Measurements from ENCODE around the gene FHOD3.

Gene FHOD3

DNA sequence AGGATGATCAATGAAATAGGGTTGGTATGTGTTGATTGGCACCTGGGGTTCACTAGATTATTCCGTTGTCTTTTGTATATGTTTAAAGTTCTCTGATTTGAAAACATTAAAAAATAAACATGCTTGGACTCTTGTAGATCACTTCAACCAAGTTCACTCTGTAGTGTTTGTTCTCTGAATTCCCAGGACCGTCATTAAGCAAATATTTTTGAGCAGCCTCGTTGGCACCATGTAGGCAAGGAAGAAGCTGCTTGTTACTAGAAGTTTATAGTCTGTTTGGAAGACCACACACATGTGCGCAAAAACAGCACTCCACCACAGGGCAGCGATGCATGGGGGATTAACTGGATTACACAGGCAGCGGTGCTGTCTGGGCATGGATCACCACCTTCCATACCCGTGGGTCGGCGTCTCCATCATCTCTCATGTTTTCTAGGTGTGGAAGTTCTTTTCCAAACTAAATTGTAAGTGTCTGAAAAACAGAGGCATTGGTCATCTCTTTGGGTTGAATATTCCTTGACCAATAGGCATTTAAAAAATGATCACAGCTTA lies 212.2 kb downstream of the FHOD3 start:
- no peak for DNase-seq

DNA sequence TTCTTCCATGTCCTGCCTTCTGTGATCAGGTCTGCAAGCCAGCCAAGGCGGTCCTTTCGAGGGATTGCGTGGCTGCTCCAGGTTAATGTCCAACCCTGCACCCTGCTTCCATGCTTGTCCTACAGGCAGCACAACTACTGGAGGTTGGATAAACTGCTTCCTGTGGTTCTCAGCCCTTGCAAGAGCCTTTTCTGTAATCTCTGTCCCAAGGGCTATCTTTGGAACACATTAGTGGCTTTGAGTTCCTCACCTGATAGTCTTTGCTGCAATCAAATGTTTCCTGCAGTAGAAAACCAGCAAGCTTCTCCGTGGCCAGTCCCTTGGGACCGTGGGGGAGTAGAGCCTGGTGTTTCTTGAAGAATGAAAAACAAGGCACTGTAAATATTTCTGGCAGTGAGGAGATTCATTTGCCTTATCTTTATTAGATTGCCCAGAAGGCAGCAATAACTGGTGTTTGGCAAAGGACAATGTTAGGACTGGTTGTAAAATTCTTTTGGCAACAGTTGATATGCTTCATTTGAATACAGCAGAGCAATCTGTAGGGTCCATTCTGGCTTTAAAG lies 214.4 kb downstream of the FHOD3 start:
- DNase-seq = no peak

GRCh38 chr18:36513556-36513955 lies 216.0 kb downstream of the FHOD3 start:
- DNase-seq = no peak

DNA sequence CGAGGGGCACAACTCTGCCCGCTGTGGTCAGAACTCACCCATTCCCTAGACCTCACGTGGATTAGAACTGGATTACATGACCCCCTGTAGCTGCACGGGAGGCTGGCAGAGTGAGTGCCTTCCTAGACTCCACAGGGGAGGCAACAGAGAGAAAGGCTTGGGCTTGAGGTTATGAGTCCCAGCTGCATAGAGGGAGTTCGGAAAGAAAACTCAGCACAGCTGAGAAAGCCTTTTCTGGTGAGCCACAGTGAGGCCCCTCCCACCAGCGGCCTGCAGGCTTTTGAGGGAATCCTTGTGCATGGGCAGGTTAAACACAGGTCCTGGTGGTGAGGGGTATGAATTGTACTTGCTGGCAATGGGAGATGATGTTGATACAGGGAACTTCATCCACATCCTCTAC lies 217.3 kb downstream of the FHOD3 start:
- DNase-seq = no peak

DNA sequence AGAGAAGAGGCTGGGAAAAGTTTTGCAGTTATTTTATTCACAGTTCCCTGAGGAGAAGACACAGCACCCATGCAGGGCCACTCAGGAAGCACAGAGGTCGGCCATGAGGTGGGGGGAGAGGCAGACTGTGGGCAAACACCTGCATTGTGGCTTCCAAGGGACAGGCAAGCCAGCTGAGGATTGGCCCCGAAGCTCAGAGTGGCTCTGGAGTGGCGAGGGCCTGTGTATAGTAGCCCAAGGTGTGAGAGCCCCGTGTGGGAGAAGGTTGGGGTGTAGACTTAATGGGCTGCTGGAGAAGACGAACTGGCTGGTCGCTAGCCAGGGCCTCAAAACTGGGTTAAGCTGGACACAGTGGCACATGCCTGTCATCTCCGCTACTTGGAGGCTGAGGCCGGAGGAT lies 218.7 kb downstream of the FHOD3 start:
- no peak for DNase-seq

DNA sequence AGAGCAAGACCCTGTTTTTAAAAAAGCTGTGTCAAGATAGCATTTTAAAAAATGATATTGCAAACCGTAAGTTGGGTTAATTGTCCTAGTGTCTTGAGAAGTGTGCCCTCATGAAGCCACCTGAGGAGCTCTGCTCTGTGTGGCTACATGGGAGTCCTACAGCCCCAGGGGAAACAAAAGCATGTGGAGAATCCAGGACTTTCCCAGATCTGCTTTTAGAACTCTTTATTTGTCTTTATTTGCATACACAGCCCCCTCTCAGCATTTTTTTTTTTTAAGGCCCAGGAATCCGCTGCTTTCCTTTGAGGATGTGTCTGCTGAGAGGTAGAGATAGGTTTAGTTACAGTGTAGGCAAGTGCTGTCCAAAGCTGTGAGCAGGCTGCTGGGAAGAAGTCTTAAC lies 219.2 kb downstream of the FHOD3 start:
- DNase-seq = no peak

- DNase-seq = no peak
Measured at GRCh38 chr18:36518839-36519238, 221.3 kb downstream of the FHOD3 start.

- no peak for DNase-seq
Measured at GRCh38 chr18:36519358-36519757, 221.8 kb downstream of the FHOD3 start.

DNA sequence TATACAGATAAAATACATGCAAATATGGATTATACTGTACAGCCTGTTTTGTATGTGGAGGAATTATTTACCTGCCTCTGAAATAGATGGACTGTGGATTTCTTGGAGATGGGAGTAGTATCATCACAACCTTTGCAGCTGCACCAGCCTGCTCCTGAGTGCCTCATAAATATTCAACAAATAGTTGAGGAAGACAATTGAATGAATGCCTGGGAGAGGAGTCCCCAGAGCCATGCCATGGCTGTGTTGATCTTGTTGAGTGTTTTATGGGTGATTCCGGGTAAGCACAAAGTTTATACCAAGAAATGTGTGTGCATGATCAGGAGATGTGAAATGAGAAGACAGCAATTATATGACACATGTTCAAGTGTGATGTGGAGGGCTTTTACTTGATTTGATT lies 225.0 kb downstream of the FHOD3 start:
- no peak for DNase-seq

DNA sequence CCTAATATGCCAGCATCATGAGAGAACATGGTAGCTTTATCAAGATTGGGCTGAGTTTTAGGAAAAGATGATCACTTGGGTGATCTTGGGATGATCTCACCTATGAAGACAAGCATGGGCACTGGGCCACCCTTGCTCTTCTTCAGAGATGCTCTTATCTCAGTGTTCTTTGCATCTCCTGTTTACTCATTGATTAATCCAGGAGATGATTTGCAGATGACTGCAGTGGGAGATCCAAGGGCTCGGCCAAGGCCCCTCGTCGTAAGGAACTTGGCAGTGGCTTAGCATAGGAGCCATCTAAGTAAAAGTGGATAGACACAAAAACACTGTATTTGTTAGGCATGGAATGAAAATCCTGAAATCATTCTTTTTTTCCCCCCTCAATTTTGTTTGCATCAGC lies 228.4 kb downstream of the FHOD3 start:
- DNase-seq = no peak

DNA sequence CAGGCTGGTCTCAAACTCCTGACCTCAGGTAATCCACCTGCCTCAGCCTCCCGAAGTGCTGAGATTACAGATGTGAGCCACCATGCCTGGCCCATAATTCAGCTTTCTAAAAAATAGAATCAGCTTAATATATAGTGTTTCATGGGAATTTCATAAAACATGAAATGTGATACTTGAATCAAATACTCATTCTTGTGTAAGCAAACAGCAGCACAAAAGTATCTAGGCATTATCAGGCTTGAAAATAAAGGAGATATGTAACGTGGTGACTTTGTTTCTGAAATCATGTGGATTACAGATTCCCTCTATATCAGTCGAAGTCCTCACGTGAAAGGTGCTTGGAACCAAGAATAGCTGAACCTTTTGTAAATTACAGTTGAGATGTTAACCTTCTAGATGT lies 229.1 kb downstream of the FHOD3 start:
- DNase-seq = no peak

DNA sequence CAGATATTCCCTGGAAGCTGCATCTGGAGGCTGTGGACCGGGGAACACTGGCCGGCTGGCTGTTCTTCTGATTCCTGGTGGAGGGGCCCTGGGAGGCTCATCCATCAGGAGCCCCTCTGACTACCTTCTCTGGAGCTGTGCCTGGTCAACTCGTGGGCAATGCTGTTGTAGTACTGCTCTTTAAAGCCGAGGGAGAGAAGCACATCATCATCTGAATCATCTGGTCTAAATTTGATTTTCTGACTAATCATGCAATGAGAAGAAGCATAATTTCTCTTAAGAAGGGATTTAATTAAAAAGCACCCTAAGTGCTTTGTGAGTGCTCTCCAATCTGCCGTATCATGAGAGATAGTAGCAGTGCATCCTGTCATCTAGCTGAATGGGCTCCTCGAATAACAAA lies 229.5 kb downstream of the FHOD3 start:
- DNase-seq = no peak

DNA sequence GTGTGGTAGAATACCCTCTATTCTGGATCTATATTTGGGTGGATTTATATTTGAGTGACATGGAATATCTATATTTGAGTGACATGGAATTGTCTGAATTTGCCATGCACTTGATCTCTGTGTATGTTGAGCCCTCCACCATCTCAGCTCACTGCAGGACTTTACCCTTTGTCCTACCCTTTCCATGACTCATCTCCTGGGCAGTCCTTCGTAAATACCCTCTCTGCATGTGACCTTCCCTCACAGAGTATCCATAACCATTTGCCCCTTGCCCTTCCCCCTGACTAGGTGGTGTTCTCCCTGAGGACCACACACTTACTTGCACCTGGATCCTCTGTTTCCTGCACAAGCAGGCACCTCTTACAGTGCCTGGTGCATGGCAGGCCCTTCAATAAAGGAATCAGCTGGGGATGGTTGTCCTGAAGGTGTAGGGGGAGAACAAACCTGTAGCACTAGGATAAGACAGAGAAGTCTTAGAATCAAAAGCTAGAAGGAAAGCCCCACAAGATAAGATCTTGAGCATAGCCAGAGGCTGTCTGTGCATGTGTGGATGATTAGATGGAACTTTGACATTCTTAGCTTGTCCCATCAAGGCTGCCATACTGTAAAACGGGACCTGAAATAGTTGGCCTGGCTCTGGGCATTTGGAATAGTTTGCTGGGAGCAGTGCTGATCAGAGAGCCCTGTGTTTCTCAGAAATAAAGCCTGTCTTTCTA lies 230.4 kb downstream of the FHOD3 start:
- no peak for DNase-seq

GRCh38 chr18:36529747-36530146 lies 232.2 kb downstream of the FHOD3 start:
- DNase-seq = no peak

GRCh38 chr18:36530676-36531405 lies 233.3 kb downstream of the FHOD3 start:
- DNase-seq = no peak

- no peak for DNase-seq
Measured at GRCh38 chr18:36531636-36532035, 234.1 kb downstream of the FHOD3 start.

DNA sequence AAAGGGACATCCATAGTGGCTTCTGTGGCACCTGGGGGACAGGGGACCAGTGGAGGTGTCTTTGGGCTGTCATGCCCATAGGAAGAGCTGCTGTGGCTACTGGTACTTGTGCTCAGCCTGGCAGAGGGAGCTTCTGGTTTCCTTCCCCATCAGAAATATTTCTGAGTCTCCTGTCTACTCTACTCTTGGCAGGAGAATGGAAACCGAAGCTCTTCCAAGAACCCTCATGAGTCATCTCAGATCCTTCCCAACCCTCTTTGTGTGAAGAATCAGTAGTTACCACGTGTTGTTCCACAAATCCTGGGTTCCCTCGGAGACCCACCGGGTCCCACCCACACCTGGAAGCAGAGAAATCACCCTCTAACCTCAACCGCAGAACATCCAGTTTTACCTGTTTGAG lies 234.9 kb downstream of the FHOD3 start:
- no peak for DNase-seq

GRCh38 chr18:36532815-36533214 lies 235.3 kb downstream of the FHOD3 start:
- no peak for DNase-seq

DNA sequence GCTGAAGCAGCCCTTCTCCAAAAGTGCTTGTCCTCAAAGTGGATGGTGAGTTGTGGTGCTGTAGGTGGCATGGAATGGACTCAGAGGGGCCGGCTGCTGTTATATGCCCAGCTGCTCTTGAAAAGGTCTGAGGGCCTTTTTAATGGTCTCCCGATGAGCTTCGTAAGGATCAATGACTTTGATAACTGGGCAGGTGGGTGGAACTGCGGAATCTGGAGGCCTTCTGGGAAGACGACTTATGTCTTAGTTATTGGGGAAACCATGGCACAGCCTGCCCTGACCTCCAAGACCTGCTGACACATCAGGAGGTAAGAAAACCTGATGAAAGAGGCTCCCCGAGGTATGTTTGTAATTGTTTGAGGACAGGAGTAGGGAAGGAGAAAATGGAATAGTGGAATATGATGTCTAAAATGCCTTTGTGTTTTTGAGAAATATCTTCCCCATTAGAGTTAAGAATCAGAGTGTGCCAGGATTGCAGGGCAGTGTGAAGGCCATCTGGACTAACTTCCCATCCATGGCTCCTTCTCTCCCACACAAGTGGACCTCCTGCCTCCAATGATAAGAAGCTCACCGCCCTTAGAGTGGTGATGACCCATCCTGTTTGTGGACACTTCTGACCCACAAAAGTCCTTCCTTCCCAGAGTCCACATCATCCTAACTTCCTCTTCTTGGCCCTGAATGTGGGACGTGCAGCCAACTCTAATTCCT lies 236.1 kb downstream of the FHOD3 start:
- no peak for DNase-seq

- no peak for DNase-seq
Measured at GRCh38 chr18:36534154-36534688, 236.7 kb downstream of the FHOD3 start.

DNA sequence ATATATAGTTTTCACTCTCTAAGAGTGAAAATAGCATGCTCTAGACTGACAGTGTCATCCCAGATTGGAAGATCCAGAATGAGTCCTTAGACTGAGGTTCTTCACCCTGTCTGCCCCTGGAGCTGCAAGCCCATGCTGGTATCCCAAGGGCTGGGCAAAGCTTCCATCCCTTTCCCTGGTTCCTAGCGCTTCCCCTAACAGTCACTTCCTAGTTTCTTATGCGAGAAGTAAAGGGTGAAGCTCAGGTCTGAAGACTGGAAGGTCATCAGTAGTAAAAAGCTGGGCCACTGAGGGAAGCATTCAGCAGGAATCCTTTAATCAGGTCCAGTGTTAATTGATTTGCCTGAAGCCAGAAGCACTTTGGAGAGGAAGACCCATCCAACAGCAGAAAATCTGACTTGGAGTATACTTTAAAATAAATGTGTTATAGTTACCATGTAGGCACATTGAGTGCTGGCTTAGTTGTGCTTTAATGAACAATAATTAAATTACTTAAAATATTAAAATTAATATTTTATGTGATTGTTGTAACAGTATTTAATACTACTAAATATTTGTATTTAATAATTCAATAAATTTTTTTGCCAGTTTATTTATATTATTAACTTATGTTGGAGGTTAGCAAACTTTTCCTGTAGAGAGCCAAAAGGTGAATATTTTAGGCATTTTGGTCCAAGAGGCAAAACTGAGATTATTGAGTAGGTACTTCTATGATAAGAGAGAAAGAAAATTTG lies 237.9 kb downstream of the FHOD3 start:
- no peak for DNase-seq

All from amygdala (tissue), 56 donors.